Renal cortex interstitium (tissue), 11 donors: ENCODE data around the gene CMPK1. TPM values are rescaled to one million over a fixed set of nuclear protein-coding genes. Genes with fewer than 3 reads are reported as not detected.
A peak's percentile ranks its signal among the peaks of the same experiment; 100 is the strongest.
"Not testable (repeated sequence)": the region's sequence is repeated elsewhere in the genome, so short reads cannot be mapped to it uniquely, and the experiment has no call there.

Experiments
- DNase-seq, 11 donors: peaks; one replicate each; pipeline ENCODE4 v3.0.0-alpha.2; 2013; ENCODE audit warnings: low read depth in 9 of 11, low spot score in 4 of 11; ENCODE audit errors: extremely low read depth in 1 of 11
- polyA plus RNA-seq, 3 donors: library from polyadenylated mRNA; unstranded; fragments of 120-200 nt; gene quantifications; one replicate each; pipeline ENCODE4 v1.2.1, GENCODE V29; 2013; ENCODE audit not compliant: insufficient read length in 3 of 3

The CMPK1 gene
- polyA plus RNA-seq, 3 donors: 65.7 to 75.9 (median 66.7) TPM

DNA sequence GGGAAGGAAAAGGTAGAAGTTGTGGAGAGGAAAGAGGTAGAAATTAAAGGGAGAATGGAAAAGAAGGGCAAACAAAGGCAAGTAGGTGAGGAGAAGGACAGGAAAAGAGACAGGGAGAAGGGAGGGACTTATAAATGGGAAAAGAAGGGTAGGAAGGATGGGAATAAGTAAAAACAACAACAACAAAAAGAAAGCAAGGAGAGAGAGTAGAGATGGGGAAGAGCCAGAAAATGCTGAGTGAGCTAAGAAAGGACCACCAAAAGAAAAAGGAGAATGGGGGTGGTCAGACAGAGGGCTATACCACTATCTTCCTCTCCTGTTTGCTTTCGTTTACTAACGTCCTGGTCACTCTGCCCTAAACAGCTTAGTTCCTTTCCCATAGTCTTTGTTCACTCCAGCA lies 1.7 kb upstream of the CMPK1 start:
- DNase-seq: no peak

DNA sequence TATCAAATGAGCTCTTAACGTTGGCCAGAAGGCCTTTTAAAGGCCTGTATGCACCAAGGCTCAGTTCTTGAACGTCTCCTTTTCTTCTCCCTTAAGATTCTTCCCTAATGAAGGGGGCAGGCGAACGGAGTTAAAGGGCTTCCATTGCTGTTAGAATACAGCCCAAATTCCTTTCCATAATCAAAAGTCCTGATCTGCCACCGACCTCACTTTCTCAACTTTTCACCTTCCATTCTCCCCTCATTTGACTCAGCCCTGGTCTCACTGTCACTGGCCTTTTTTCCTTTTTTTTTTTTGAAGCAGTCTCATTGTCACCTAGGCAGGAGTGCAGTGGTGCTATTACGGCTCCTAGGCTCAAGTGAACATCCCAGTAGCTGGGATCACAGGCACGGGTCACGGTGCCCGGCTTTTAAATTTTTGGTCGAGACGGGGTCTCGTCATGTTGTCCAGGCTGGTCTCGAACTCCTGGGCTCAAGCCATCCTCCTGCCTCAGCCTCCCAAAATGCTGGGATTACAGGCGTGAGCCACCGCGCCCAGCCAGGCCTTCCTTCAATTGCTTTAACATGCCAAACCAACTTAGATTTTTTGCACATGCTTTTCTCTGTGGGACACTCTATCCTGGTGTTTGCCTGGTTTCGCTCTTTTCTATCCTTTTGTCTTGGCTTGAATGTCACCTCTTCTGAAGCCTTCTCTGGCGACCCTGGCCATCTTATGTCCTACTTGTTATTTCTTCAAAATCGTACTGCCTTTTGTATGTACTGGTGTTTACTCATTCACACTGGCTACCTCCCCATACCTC lies 612 bp upstream of the CMPK1 start:
- DNase-seq: peak in 1 of 11 donors; percentile 18

- DNase-seq: peak in 10 of 11 donors; percentile 64 to 84 (median 78)
These were observed 553 bp downstream of the CMPK1 start for GRCh38 chr1:47333922-47334764.

- DNase-seq: peak in 1 of 11 donors; percentile 1
These were observed 1.3 kb downstream of the CMPK1 start for GRCh38 chr1:47334765-47335435.

DNA sequence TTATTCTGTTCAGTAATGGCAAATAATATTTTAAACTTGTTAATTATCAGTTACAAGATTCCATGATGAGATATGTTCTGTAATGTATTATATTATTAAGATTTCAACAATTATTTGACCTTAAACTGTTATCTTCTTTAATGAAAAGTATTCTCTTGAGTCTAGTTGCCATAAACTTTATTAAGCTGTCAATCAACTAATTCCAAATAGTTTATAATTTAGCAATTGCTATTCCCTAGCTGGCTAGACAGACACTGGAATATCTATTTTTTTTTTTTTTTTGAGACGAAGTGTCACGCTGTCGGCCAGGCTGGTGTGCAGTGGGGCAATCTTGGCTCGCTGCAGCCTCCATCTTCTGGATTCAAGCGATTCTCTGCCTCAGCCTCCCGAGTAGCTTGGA lies 3.8 kb downstream of the CMPK1 start:
- no peak for DNase-seq

GRCh38 chr1:47338249-47339077 lies 4.9 kb downstream of the CMPK1 start:
- DNase-seq: no peak

- DNase-seq: no peak
These were observed 6.6 kb downstream of the CMPK1 start for GRCh38 chr1:47340227-47340626.

DNA sequence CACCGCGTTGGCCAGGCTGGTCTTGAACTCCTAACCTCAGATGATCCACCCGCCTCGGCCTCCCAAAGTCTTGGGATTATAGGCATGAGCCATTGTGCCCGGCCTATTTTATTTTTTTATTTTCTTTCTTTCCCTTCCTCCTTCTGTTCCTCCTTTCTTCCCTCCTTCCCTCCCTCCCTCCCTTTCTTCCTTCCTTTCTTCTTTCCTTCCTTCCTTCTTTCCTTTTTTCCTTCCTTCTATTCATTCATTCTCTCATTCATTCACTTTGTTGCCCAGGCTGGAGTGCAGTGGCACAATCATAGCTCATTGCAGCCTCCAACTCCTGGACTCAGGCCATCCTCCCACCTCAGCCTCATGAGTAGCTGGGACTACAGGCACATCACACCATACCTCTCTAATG lies 13.4 kb downstream of the CMPK1 start:
- DNase-seq: not testable (repeated sequence)

- no peak for DNase-seq
These were observed 14.1 kb downstream of the CMPK1 start for GRCh38 chr1:47347735-47348134.

DNA sequence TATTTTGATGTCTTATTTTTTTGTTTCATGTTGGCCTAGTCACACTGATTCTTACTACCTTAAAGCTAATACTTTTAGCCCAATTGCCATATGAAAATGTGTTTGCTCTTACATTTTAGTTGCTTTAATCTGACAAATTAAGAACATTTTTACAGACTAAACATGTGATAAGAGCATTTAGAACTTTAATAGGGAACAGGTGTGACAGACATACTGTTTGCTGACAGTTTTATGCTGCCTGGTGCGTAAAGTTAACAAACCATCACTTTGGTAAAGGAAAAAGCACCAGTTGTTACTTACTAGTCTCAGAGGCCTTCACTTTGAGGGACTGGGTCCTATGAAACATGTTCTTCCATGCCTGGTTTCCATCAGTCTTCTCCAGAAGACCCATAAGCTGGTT lies 14.7 kb downstream of the CMPK1 start:
- peak in 1 of 11 donors; percentile 5 for DNase-seq

- DNase-seq: no peak
These were observed 17.7 kb downstream of the CMPK1 start for GRCh38 chr1:47351305-47351704.

DNA sequence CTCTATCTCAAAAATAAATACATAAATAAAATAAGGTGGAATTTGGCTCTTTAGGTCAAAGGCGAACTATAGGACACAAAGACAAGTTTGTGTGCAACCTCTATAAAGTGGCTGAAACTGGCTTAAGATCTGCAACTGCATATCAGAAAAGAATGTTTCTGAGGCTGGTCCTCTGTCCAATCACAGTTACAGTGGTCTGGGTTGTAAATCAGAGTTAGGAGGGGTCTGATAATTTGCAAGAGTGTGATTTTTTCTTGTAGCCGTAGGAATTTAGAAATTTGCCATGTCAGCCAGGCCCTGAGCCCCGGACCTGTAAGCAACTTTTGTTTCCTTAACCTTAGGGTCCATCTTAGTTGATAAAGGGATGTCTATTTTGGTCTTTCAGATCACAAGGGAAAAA lies 27.8 kb downstream of the CMPK1 start:
- no peak for DNase-seq

GRCh38 chr1:47362828-47363227 lies 29.2 kb downstream of the CMPK1 start:
- no peak for DNase-seq

GRCh38 chr1:47367651-47368050 lies 34.1 kb downstream of the CMPK1 start:
- DNase-seq: no peak

DNA sequence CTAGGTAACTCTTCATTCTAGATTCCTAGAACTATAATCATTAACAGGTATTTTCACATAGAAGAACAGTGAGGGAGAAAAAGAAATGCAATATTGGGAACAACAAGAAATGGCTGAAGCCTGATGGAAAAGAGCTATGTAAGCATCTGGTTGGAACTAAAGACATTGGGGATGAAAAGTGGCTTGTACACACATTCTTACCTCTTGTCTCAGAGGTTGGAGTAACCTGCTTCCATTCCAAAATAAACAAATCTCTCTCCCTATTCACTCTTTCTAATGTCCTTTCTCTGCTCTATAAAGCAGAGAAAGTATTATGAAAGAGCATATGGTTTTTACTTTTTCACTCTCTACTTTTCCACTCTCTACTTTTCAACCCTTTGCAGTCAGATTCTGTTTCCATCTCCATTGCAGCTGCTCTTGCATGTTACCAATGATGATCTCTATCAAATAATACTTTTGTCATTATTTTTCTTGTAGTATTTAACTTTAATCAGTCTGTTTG lies 37.5 kb downstream of the CMPK1 start:
- no peak for DNase-seq

- no peak for DNase-seq
These were observed 40.9 kb downstream of the CMPK1 start for GRCh38 chr1:47374501-47374900.

DNA sequence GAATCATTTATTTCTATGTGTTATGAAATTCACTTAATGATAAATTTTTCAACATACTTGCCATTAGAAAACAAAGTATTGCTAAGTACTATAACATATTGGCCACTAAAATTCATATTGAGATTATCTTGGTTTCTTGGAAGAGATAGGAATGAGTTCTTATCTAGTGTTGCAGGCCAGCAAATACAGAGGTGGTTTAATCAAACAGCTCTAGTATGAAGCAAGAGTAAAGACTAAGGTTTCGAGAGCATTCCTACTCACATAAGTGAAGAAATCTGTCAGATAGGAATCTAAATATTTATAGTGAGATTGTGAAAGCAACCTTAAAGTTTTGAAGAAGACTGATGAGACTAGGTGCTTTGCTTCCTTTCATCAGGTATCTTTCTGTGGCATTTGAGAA lies 44.6 kb downstream of the CMPK1 start:
- DNase-seq: no peak

- no peak for DNase-seq
These were observed 47.1 kb downstream of the CMPK1 start for GRCh38 chr1:47380699-47381098.
